Stimulated activated CD4-positive, alpha-beta T cell treated with anti-CD3 and anti-CD28 coated beads, Interleukin-4, amount 100 ng/mL, for 24 hours (primary cell): ENCODE results near the gene NXPE3.
"Not testable (repeated sequence)": the region's sequence is repeated elsewhere in the genome, so short reads cannot be mapped to it uniquely, and the experiment has no call there.

Source experiments
- DNase-seq: peaks from one replicate; pipeline ENCODE4 v3.0.0-alpha.2; 2020

The NXPE3 gene

GRCh38 chr3:101779047-101779821 is at the start of gene NXPE3:
NXPE3 (plus strand) TSS chr3:101779211; CDS start chr3:101785597, 6,386 bp downstream.
- DNase-seq, result peak; percentile 94

DNA sequence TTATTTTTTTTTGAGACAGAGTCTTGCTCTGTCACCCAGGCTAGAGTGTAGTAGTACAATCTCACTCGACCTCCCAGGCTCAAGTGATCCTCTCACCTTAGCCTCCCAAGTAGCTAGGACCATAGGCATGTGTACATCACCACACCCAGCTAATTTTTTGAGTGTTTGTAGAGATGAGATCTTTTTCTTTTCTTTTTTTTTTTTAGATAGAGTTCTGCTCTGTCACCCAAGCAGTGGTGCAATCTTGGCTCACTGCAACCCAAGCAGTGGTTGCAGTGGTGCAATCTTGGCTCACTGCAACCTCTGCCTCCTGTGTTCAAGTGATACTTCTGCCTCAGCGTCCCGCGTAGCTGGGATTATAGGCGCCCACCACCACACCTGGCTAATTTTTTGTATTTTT is 49.4 kb upstream of the NXPE3 start:
- DNase-seq, result no peak

GRCh38 chr3:101730839-101731238 is 48.2 kb upstream of the NXPE3 start:
- no peak for DNase-seq

- no peak for DNase-seq
These were observed 46.8 kb upstream of the NXPE3 start for GRCh38 chr3:101732240-101732641.

DNA sequence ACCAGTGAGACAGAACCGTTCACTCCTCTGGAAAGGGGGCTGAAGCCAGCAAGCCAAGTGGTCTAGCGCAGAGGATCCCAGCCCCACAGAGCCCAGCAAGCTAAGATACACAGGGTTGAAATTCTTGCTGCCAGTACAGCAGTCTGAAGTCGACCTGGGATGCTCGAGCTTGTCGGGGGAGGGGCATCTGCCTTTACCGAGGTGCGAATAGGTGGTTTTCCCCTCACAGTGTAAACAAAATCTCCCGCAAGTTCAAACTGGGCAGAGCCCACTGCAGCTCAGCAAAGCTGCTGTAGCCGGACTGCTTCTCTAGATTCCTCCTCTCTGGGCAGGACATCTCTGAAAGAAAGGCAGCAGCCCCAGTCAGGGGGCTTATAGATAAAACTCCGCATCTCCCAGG is 43.2 kb upstream of the NXPE3 start:
- DNase-seq, result no peak

DNA sequence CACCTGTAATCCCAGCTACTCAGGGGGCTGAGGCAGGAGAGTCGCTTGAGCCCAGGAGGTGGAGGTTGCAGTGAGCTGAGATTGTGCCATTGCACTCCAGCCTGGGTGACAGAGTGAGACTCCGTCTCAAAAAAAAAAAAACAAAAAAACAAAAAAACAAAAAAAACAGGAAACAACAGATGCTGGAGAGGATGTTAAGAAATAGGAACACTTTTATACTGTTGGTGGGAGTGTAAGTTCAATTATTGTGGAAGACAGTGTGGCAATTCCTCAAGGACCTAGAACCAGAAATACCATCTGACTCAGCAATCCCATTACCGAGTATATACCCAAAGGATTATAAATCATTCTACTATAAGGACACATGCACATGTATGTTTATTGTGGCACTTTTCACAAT is 37.1 kb upstream of the NXPE3 start:
- not testable (repeated sequence) for DNase-seq

DNA sequence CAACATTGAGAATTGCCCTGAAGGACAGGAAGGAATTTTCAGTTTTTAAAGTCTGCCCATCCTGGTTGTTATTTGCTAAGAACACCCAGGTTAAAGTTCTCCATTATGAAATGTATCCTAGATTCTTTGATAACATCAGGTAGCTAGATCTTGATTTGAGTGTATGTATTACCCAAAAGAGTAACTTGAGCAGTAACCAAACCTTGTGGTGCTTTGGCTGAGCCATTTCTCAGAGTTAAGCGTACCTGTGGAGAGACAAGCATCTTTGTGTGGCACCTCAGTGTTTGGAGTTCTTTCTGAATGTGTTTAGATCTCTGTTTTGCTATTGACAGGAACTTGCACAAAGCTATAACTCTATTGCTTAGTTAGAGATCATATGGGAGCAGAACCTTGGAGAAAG is 34.2 kb upstream of the NXPE3 start:
- no peak for DNase-seq

- not testable (repeated sequence) for DNase-seq
These were observed 33.1 kb upstream of the NXPE3 start for GRCh38 chr3:101745934-101746333.

DNA sequence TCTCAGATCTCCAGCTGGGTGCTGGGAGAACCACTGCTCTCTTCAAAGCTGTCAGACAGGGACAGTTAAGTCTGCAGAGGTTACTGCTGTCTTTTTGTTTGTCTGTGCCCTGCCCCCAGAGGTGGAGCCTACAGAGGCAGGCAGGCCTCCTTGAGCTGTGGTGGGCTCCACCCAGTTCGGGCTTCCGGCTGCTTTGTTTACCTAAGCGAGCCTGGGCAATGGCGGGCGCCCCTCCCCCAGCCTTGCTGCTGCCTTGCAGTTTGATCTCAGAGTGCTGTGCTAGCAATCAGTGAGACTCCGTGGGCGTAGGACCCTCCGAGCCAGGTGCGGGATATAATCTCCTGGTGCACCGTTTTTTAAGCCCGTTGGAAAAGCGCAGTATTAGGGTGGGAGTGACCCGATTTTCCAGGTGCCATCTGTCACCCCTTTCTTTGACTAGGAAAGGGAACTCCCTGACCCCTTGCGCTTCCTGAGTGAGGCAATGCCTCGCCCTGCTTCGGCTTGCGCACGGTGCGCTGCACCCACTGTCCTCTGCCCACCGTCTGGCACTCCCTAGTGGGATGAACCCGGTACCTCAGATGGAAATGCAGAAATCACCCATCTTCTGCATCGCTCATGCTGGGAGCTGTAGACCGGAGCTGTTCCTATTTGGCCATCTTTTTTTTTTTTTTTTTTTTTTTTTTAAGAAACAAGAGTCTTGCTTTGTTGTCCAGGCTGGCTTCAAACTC is 25.5 kb upstream of the NXPE3 start:
- peak; percentile 13 for DNase-seq

DNA sequence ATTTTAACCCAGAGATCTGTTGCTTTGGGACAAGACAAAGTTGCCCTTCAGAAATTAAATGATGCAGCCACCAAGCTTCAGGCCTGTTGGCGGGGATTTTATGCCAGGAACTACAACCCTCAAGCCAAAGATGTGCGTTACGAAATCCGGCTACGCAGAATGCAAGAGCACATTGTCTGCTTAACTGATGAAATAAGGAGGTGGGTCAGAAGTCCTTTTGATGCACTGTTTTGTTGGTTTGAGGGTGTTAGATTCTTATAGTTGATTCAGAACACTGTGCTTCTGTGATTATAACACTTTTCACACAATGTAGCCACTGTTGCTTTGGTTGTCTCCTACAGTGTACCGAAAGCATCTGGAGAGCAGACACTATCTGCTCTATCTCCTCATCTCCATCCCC is 20.8 kb upstream of the NXPE3 start:
- no peak for DNase-seq

DNA sequence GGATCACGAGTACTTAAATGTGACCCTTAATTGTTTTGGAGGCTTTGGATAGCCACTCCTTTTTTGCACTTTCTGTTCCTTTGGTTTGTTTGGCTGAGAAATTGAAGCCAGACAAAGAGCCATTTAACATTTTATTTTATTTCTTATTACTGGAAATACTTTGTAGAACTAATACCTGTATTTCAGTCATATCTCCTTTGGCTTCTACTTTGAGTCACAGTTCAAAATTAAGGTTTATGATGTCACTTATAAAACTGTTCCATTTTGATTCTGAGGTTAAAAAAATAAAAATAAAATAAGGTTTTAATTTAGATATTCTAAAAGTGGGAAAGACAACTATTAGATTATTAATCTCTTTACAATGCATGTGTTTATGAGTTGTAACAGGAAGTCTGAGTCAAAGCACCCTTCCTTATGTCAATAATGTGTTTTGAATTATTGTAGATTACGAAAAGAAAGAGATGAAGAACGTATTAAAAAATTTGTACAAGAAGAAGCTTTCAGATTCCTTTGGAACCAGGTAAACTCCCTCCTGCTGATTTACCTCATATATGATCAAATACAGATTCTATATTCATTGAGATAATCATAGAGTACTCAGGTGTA is 16.9 kb upstream of the NXPE3 start:
- DNase-seq, result no peak

GRCh38 chr3:101777745-101778281 is 1.2 kb upstream of the NXPE3 start:
- DNase-seq, result not testable (repeated sequence)

DNA sequence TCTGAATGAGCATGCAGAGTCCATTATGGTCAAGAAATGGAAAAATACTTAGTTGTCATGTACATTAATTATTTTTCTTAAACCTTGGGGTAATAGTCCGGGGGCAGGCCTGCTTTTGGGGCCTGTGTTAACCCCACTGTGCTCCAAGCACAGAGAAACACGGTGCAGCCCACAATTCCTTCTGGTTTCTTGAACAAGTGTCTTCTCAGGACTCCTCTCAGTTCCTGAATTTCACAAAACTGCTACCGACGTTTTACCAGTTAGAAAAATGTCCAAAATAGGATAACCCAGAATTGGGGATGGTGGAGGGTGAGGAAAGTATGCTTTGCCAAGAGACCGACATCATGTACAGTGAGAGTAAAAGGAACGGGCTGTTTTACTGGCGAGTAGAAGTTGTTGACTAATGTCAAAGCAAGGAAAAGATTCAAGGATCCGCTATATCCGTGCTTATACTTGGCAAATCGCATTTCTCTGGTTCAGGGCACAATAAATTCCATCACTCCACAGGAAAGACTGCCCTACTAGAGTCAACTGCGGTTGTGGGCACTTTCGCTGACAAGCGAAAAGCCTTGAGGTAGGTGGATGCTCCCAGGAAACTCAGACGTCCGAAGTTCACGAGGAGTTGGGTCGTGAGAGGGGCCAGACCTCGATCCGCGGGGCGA is 495 bp upstream of the NXPE3 start:
- DNase-seq, result no peak

DNA sequence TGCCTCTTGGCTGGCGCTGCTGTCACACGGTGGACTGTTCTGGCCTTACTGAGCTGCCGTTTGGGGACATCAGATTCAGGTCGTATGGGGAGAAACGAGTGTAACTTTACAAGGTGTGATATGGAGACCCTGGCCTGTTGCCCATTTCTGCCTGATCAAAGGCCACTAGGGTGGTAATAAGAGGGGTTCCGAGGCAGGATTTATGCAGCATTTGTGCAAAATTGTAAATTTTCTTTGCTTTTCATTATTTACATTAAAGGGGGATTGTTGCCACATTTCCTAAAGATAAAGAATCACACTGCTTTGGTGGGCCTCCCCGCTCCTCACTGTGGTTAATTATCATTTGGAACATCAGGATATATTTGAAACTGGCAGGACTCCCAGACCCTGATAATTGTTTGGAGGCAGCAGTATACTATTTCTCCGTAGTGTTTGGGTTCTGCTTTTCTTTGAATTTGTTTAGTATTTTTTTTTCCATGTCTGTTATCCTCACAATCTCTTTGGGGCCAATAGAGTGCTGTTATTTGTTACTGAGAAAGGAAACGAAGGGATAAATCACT is 891 bp downstream of the NXPE3 start:
- DNase-seq, result no peak

DNA sequence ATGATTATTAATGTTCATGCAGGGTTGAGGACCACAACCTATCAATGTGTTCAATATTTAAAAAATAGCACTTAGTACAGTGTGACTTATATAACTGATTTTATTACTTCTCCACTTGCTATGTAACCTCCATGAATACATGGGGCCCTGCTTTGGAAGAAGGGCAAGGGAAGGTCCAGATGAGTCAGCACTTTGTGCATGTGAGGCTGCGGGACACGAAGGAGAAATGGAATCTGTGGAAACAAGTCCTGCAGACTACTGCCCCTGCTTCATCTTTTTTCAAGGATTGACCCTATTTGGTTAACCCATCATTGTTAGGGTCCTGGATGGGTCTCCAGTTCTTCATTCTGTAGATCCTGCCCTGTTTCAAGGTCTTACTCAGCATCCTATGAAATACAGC is 1.6 kb downstream of the NXPE3 start:
- no peak for DNase-seq

GRCh38 chr3:101781166-101781565 is 2.2 kb downstream of the NXPE3 start:
- no peak for DNase-seq

GRCh38 chr3:101784855-101785613 is 6.0 kb downstream of the NXPE3 start:
- DNase-seq, result no peak

GRCh38 chr3:101791778-101792177 is 12.8 kb downstream of the NXPE3 start:
- DNase-seq, result no peak

GRCh38 chr3:101796077-101796680 is 17.2 kb downstream of the NXPE3 start:
- no peak for DNase-seq

DNA sequence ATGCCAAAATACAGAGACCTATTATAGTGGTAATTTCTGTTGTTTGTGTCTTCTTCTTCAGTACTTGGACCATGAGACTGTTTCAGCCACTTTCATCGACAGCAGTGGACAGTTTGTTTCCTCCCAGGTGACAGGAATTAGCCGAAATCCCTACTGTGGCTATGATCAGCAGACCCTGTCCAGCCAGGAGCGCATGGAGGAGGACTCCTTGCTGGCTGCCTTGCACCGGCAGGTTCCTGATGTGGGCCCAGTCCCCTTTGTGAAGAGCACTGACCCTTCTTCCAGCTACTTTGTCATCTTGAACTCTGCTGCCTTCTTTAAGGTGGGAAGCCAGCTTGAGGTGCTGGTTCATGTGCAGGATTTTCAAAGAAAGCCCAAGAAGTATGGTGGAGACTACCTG is 22.2 kb downstream of the NXPE3 start:
- no peak for DNase-seq

- no peak for DNase-seq
These were observed 23.2 kb downstream of the NXPE3 start for GRCh38 chr3:101802179-101802578.
